ENCODE data around the gene USP5.
A peak's percentile ranks its signal among the peaks of the same experiment; 100 is the strongest.

USP5 gene

DNA sequence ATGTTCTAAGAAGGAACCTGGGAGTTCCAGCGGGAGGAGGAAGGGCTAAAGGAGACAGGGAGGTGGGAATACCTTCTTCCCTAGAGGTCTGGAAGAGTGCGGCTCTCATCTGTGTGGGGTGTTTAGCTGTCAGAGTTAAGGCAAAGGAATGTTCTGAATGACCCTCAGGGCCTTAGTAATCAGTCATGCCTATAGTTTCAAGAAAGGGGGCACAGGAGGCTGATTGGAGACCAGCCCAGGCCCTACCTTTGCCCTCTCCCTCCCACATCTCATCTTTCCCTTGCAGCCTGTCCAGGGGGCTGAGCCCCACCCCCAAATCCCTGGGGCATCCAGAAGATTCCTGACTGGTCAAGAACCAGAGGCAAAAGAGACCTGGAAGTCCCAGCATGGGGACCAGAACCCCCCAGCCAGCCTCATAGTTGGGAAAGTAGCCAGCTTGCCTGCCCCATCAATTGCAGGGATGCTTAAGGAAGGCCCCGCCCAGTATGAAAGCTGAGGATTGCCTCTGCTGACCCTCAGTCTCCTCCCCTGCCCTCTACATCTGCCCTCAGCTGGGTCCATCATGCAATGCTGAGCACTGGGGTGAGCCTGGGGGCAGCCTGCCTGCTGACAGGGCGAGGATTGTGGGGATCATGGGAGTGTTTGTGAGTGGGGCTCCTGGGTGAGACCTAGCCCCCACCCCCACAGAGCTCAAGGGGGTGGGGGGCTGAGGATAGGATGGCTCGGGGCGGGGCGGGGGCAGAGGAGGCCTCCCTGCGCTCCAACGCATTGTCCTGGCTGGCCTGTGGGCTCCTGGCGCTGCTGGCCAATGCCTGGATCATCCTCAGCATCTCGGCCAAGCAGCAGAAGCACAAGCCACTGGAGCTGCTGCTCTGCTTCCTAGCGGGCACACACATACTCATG lies 28.5 kb upstream of the USP5 start:
- Mint-ChIP-seq H3K9me3 (ENCODE audit: low read depth) (no peaks in the 10 kb centered on the region), H3K27me3 (peaks cover 22% of the 10 kb centered on the region), H3K4me1 (ENCODE audit: low read depth) (peaks cover 20% of the 10 kb centered on the region), H3K4me3 (no peak overlapping the region), H3K36me3 (no peaks in the 10 kb centered on the region), H3K27ac (no peak overlapping the region)

DNA sequence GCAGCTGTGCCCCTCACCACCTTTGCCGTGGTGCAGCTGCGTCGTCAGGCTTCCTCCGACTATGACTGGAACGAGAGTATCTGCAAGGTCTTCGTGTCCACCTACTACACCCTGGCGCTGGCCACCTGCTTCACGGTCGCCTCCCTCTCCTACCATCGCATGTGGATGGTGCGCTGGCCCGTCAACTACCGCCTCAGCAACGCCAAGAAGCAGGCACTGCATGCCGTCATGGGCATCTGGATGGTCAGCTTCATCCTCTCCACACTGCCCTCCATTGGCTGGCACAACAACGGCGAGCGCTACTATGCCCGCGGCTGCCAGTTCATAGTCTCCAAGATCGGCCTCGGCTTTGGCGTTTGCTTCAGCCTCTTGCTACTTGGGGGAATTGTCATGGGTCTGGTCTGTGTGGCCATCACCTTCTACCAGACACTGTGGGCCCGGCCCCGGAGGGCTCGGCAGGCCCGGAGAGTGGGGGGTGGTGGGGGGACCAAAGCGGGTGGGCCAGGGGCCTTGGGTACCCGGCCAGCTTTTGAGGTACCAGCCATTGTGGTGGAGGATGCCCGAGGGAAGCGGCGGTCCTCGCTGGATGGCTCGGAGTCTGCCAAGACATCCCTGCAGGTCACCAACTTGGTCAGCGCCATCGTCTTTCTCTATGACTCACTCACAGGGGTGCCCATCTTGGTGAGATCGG lies 27.7 kb upstream of the USP5 start:
- Mint-ChIP-seq H3K36me3 (no peaks in the 10 kb centered on the region), H3K4me3 (no peak overlapping the region), H3K4me1 (ENCODE audit: low read depth) (peaks cover 25% of the 10 kb centered on the region), H3K27ac (no peak overlapping the region), H3K9me3 (ENCODE audit: low read depth) (no peaks in the 10 kb centered on the region), H3K27me3 (peaks cover 22% of the 10 kb centered on the region)

DNA sequence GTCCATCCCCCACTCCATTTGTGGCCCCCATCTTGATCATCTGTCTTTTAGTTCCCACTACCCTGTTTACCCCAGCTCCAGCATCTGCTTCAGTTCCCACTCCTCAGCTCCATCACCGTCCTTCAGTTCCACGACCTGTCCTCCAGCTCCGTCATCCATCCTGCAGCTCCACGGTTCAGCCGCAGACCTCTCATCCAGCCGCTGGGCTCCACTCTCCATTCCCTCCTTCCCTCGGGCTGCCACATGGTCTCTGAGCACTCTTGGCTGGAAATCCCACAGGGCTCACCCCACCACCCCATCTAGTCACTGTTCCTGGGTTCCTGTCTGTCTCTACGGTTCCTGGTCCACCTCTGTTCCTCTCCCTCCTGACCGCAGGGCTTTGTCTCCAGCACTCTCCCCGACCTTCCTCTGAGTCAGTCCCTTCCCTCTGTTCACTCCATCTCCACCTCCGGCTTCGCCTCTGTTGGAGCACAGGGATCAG lies 27.0 kb upstream of the USP5 start:
- no peaks in the 10 kb centered on the region for H3K36me3 Mint-ChIP-seq
- no peaks in the 10 kb centered on the region for H3K9me3 Mint-ChIP-seq (ENCODE audit: low read depth)
- H3K4me1 Mint-ChIP-seq (ENCODE audit: low read depth) = peaks cover 28% of the 10 kb centered on the region
- peaks cover 22% of the 10 kb centered on the region for H3K27me3 Mint-ChIP-seq
- no peak overlapping the region for H3K4me3 Mint-ChIP-seq
- H3K27ac Mint-ChIP-seq = no peak overlapping the region

DNA sequence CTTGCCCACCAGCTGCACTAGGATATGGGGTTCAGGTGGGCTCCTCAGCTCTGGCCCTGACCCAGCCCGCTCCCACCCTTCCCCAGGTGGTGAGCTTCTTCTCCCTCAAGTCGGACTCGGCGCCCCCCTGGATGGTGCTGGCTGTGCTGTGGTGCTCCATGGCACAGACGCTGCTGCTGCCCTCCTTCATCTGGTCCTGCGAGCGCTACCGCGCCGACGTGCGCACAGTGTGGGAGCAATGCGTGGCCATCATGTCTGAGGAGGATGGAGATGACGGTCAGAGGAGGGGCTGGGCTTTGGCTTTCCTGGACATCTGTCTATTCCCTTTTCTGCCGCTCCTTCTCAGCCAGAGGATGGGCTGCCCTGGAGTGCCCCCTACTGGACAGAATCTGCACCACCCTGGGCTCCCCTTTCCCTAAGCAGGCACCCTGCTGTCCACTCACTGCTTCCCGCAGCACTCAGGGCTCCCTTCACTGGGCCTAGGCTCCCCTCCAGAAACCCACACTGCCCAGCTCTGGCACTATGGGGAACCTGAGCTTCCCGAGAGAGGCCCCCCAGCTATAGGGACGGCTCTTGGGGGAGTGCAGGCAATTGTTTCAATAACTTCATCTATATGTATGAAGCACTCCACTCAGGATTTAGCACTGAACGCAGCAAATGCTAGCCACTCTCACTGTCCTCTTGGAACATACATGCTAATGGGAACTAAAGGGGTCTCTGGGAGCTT lies 26.4 kb upstream of the USP5 start:
- H3K4me1 Mint-ChIP-seq (ENCODE audit: low read depth) = peaks cover 28% of the 10 kb centered on the region
- H3K9me3 Mint-ChIP-seq (ENCODE audit: low read depth) = no peaks in the 10 kb centered on the region
- H3K27ac Mint-ChIP-seq = no peak overlapping the region
- no peak overlapping the region for H3K4me3 Mint-ChIP-seq
- H3K36me3 Mint-ChIP-seq = no peaks in the 10 kb centered on the region
- H3K27me3 Mint-ChIP-seq = peaks cover 21% of the 10 kb centered on the region

DNA sequence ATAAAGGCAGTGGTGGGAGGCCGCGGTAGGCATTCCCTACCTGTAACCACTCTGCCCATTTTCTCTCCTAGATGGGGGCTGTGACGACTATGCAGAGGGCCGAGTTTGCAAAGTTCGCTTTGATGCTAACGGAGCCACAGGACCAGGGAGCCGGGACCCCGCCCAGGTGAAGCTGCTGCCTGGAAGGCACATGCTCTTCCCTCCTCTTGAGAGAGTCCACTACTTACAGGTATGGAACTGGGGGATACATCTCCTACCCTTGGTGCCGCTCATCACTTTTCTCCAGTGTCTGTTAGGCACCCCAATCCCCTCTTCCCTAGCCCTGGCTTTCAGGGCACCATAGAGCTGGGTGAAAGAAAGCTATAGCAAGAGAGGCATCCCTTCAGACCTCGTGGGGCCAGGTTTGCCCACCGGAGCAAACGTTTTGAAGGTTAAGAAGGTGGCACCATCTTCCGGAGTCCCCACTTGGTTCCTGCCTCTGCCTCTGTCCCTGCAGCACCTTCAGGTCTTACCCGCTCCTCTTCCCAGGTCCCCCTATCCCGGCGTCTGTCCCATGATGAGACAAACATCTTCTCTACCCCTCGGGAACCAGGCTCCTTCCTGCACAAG lies 25.7 kb upstream of the USP5 start:
- no peak overlapping the region for H3K27ac Mint-ChIP-seq
- no peak overlapping the region for H3K4me3 Mint-ChIP-seq
- H3K4me1 Mint-ChIP-seq (ENCODE audit: low read depth) = peaks cover 22% of the 10 kb centered on the region
- no peaks in the 10 kb centered on the region for H3K36me3 Mint-ChIP-seq
- H3K9me3 Mint-ChIP-seq (ENCODE audit: low read depth) = no peaks in the 10 kb centered on the region
- H3K27me3 Mint-ChIP-seq = peaks cover 20% of the 10 kb centered on the region

DNA sequence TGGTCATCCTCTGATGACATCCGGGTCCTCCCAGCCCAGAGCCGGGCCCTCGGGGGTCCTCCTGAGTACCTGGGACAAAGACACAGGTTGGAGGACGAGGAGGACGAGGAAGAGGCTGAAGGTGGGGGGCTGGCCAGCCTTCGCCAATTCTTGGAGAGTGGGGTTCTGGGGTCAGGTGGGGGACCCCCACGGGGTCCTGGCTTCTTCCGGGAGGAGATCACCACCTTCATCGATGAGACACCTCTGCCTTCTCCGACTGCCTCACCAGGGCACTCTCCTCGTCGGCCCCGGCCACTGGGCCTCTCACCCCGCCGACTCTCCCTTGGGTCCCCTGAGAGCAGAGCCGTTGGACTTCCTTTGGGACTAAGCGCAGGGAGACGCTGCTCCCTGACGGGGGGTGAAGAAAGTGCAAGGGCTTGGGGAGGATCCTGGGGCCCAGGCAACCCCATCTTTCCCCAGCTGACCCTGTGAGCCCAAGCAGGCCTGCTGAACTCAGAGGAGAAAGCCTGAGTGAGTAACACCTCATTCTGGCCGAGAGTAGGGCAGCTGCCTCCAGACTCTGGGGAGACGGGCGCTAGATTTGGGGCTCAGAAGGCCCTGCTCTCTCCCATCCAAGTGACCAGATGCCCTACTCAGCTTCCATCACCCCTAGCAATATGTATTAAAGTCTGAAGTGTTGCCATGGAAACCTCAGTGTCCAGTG lies 25.1 kb upstream of the USP5 start:
- no peak overlapping the region for H3K27ac Mint-ChIP-seq
- H3K9me3 Mint-ChIP-seq (ENCODE audit: low read depth) = no peaks in the 10 kb centered on the region
- H3K4me1 Mint-ChIP-seq (ENCODE audit: low read depth) = peaks cover 20% of the 10 kb centered on the region
- H3K36me3 Mint-ChIP-seq = no peaks in the 10 kb centered on the region
- peaks cover 20% of the 10 kb centered on the region for H3K27me3 Mint-ChIP-seq
- H3K4me3 Mint-ChIP-seq = peak overlapping the region; percentile 63

DNA sequence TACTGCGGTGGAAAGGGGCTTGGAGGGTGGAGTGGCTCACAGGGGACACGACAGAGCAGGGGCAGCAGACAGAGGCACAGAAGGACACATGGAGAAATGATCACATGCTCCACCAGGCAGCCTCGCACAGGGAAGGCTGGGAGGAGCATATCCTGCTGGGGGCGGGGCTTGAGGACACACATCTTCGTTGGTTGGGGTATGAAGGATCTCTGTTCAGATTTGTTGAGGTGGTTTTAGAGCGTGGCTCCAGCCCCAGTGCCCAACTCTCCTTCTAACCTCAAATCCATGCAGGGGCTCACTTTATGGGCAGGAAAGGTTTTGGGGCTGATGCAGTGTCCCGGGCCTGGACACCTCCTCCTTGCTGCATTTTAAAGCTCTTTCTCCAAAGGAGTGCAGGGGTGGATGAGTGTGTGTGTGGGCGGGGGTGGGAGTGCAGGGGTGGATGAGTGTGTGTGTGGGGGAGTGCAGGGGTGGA lies 24.5 kb upstream of the USP5 start:
- no peak overlapping the region for H3K27ac Mint-ChIP-seq
- peaks cover 18% of the 10 kb centered on the region for H3K4me1 Mint-ChIP-seq (ENCODE audit: low read depth)
- H3K9me3 Mint-ChIP-seq (ENCODE audit: low read depth) = no peaks in the 10 kb centered on the region
- H3K36me3 Mint-ChIP-seq = no peaks in the 10 kb centered on the region
- H3K27me3 Mint-ChIP-seq = peaks cover 19% of the 10 kb centered on the region
- peak overlapping the region; percentile 63 for H3K4me3 Mint-ChIP-seq

DNA sequence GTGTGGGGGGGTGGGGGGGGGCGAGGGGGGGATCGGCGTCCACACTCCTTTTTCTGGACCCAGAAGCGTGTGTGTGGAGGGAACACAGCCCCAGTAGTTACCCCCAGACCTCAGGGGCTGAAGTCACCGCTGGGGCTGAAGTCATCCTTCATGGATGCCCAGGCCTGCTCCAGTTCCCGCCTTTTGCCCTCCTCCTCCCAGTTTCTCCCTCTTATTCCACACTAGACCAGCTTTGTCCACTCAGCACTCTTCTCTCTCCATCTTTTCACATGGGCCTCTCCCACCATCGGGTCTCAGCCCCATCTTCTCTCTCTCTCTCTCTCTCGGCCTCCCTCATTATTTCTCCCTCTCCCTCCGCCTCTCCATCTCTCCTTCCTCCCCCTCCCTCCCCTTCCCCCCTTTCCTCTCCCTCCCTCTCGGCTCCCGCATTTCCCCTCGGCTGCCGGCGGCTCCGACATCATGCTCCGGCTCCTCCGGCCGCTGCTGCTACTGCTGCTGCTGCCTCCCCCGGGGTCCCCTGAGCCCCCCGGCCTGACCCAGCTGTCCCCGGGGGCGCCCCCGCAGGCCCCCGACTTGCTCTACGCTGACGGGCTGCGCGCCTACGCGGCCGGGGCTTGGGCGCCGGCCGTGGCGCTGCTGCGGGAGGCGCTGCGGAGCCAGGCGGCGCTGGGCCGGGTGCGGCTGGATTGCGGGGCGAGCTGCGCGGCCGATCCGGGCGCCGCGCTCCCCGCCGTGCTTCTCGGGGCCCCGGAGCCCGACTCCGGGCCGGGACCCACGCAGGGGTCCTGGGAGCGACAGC lies 23.8 kb upstream of the USP5 start, which contains the start of gene P3H3:
Gene P3H3 (plus strand): TSS at position 426 of the 799 bp plus-strand sequence. CDS start 34 bp downstream, at position 460.
- Mint-ChIP-seq H3K4me3 (peak within 1 kb of the TSS; percentile 85), H3K9me3 (ENCODE audit: low read depth) (no peaks in the 10 kb centered on the region), H3K27me3 (peaks cover 16% of the 10 kb centered on the region), H3K36me3 (no peaks in the 10 kb centered on the region), H3K4me1 (ENCODE audit: low read depth) (peaks cover 18% of the 10 kb centered on the region), H3K27ac (peak within 1 kb of the TSS; percentile 78)

DNA sequence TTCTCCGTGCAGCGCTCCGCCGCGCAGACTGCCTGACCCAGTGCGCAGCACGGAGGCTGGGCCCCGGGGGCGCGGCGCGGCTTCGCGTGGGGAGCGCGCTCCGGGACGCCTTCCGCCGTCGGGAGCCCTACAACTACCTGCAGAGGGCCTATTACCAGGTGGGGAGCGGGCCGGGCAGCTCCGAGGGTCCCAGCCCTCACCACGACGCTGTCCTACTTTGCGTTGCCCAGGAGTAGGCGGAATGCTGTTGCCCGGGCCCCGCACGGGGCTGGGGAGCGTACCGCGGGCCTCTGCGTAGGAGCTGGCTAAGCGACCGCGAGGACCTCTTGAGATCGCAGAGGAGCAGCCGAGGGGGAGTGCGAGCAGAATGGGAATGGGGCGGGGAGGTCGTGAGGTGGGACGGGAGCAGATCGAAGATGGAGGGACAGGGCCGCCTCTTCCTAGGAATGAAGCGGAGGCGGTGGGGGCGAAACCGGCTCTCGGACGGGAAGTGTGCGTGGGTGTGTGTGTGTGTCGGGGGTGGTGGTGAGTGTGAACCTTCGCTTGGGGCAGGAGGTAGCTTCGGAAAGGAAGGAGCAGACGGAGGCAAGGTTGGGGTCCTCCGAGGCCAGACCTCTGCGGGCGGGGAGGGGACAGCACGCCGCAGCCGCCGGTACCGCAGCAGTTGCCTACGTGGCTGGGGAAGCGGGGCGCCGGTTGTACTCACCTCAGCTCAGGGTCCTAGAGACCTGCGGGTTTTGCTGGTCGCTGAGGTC lies 23.0 kb upstream of the USP5 start:
- peaks cover 18% of the 10 kb centered on the region for H3K4me1 Mint-ChIP-seq (ENCODE audit: low read depth)
- peaks cover 16% of the 10 kb centered on the region for H3K27me3 Mint-ChIP-seq
- peak overlapping the region; percentile 78 for H3K27ac Mint-ChIP-seq
- peak overlapping the region; percentile 85 for H3K4me3 Mint-ChIP-seq
- no peaks in the 10 kb centered on the region for H3K36me3 Mint-ChIP-seq
- no peaks in the 10 kb centered on the region for H3K9me3 Mint-ChIP-seq (ENCODE audit: low read depth)

DNA sequence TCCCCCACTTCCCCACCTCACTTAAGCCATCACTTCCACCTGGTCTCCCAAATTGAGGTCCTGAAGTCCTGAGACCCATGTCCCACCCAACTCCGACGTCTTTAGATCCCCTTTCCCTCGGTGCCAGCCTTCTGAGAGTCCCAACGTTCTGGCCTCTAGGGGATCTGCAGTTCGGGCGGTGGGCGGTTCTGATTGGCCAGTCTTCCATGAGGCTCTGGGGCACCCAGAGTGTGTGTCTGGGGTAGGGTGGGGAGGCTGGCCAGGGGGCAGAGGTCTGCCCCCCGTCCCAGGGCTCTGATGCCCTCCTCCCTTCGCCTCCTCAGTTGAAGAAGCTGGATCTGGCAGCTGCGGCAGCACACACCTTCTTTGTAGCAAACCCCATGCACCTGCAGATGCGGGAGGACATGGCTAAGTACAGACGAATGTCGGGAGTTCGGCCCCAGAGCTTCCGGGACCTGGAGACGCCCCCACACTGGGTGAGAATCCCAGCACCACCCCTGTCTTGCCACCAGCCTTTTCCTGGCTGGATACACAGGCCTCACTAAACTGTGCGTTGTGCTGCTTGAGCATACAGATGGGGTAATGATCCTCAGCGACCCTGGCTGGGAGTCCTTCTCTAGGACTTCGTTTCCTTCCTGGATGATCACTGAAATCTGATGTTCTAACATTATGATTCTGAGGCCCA lies 22.3 kb upstream of the USP5 start:
- no peak overlapping the region for H3K27ac Mint-ChIP-seq
- H3K4me3 Mint-ChIP-seq = peak overlapping the region; percentile 85
- H3K9me3 Mint-ChIP-seq (ENCODE audit: low read depth) = no peaks in the 10 kb centered on the region
- peaks cover 12% of the 10 kb centered on the region for H3K27me3 Mint-ChIP-seq
- no peaks in the 10 kb centered on the region for H3K36me3 Mint-ChIP-seq
- H3K4me1 Mint-ChIP-seq (ENCODE audit: low read depth) = peaks cover 18% of the 10 kb centered on the region

DNA sequence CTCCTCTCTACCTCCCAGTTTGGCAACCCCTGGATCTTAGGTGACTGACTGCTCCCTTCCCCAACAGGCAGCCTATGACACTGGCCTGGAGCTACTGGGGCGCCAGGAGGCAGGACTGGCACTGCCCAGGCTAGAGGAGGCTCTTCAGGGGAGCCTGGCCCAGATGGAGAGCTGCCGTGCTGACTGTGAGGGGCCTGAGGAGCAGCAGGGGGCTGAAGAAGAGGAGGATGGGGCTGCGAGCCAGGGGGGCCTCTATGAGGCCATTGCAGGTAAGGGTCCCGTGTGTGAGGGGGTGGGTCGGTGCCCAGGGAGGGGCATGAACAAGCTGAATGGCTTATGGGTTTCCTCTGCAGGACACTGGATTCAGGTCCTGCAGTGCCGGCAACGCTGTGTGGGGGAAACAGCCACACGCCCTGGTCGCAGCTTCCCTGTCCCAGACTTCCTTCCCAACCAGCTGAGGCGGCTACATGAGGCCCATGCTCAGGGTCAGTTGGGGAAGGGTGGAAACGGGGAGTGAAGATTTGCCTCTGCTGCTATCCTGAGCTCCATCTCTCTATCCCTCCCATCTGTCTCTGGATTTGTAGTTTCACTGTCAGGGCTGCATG lies 21.6 kb upstream of the USP5 start:
- no peak overlapping the region for H3K27ac Mint-ChIP-seq
- H3K36me3 Mint-ChIP-seq = no peaks in the 10 kb centered on the region
- peak overlapping the region; percentile 39 for H3K4me3 Mint-ChIP-seq
- no peaks in the 10 kb centered on the region for H3K9me3 Mint-ChIP-seq (ENCODE audit: low read depth)
- peaks cover 6% of the 10 kb centered on the region for H3K27me3 Mint-ChIP-seq
- H3K4me1 Mint-ChIP-seq (ENCODE audit: low read depth) = peaks cover 19% of the 10 kb centered on the region

DNA sequence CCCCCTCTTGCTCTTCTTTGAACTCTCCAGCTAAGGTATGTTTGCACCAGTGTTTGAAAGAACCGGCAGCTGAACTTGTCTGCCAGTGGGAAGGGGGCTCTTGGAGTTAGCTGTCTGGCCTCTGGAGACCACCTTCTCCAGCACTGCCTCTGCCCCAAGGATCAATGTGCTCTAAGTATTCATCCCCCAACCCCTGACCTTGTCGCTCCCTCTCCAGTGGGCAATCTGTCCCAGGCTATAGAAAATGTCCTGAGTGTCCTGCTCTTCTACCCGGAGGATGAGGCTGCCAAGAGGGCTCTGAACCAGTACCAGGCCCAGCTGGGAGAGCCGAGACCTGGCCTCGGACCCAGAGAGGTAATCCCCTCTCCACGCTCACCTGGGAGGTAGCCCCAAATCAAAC lies 21.0 kb upstream of the USP5 start:
- peak overlapping the region; percentile 39 for H3K4me3 Mint-ChIP-seq
- no peaks in the 10 kb centered on the region for H3K36me3 Mint-ChIP-seq
- H3K9me3 Mint-ChIP-seq (ENCODE audit: low read depth) = no peaks in the 10 kb centered on the region
- no peak overlapping the region for H3K27ac Mint-ChIP-seq
- peaks cover 21% of the 10 kb centered on the region for H3K4me1 Mint-ChIP-seq (ENCODE audit: low read depth)
- H3K27me3 Mint-ChIP-seq = peaks cover 2% of the 10 kb centered on the region

All from activated naive CD8-positive, alpha-beta T cell (primary cell).